NCI-H2081 (cell line): ENCODE results near the gene P4HA2.

Experiments used
- DNase-seq, 2 experiments: peaks; one replicate each; lab custom pipeline; 2025; lab: John Stamatoyannopoulos, UW

P4HA2 gene

GRCh38 chr5:132250547-132250946 lies 22.9 kb upstream of the P4HA2 start:
- DNase-seq, result no peak

- DNase-seq, result no peak
These were observed 19.2 kb upstream of the P4HA2 start for GRCh38 chr5:132246806-132247205.

- DNase-seq, result no peak
These were observed 17.9 kb upstream of the P4HA2 start for GRCh38 chr5:132245593-132245992.

GRCh38 chr5:132243366-132243977 lies 15.8 kb upstream of the P4HA2 start:
- no peak for DNase-seq

- DNase-seq, result no peak
These were observed 12.1 kb upstream of the P4HA2 start for GRCh38 chr5:132239776-132240175.

GRCh38 chr5:132238901-132239500 lies 11.3 kb upstream of the P4HA2 start:
- no peak for DNase-seq

- DNase-seq, result peak; percentile 14 to 24
These were observed 10.6 kb upstream of the P4HA2 start for GRCh38 chr5:132238169-132238744.

- no peak for DNase-seq
These were observed 10.0 kb upstream of the P4HA2 start for GRCh38 chr5:132237670-132238069.

- no peak for DNase-seq
These were observed 9.5 kb upstream of the P4HA2 start for GRCh38 chr5:132237141-132237540.

GRCh38 chr5:132235340-132235739 lies 7.7 kb upstream of the P4HA2 start:
- DNase-seq, result no peak

- no peak for DNase-seq
These were observed 7.0 kb upstream of the P4HA2 start for GRCh38 chr5:132234684-132235062.

- no peak for DNase-seq
These were observed 6.4 kb upstream of the P4HA2 start for GRCh38 chr5:132233811-132234683.

GRCh38 chr5:132233081-132233480 lies 5.4 kb upstream of the P4HA2 start:
- no peak for DNase-seq

GRCh38 chr5:132232465-132232864 lies 4.8 kb upstream of the P4HA2 start:
- no peak for DNase-seq

GRCh38 chr5:132230871-132231270 lies 3.2 kb upstream of the P4HA2 start:
- no peak for DNase-seq

GRCh38 chr5:132229236-132229635 lies 1.6 kb upstream of the P4HA2 start:
- no peak for DNase-seq

GRCh38 chr5:132228241-132229035 lies 785 bp upstream of the P4HA2 start:
- DNase-seq, result no peak

- no peak for DNase-seq
These were observed 493 bp downstream of the P4HA2 start for GRCh38 chr5:132227235-132227484.

- DNase-seq, result no peak
These were observed 978 bp downstream of the P4HA2 start for GRCh38 chr5:132226516-132227234.

- no peak for DNase-seq
These were observed 2.3 kb downstream of the P4HA2 start for GRCh38 chr5:132225165-132226032.

- no peak for DNase-seq
These were observed 2.9 kb downstream of the P4HA2 start for GRCh38 chr5:132224716-132225115.
